MM.1S (cell line): ENCODE data around the gene ITPKC.

Experiments
- DNase-seq: peaks from one replicate; pipeline ENCODE4 v3.0.0-alpha.2; 2015
- H2AFZ ChIP-seq: fragments of 300-600 bp; sonication (generic); 2 replicates; pipeline ENCODE4 v1.6.0; 2016; ENCODE audit warnings: antibody characterized with exemption, low read length
- H3F3A ChIP-seq: fragments of 300-600 bp; sonication (generic); 2 replicates; pipeline ENCODE4 v1.6.1; 2016; ENCODE audit warnings: mild to moderate bottlenecking, antibody characterized with exemption, low read length, moderate library complexity, mixed read lengths; ENCODE audit not compliant: insufficient read depth
- H3K27ac ChIP-seq: fragments of 300-600 bp; sonication (generic); 2 replicates; pipeline ENCODE4 v1.5.1; 2016; ENCODE audit warnings: mild to moderate bottlenecking, low read length
- H3K27me3 ChIP-seq: fragments of 300-600 bp; sonication (generic); replicated peaks from 2 replicates; pipeline ENCODE4 v1.6.0; 2016; ENCODE audit warnings: low read length; ENCODE audit not compliant: insufficient read depth
- H3K36me3 ChIP-seq: fragments of 300-600 bp; sonication (generic); replicated peaks from 2 replicates; pipeline ENCODE4 v1.6.1; 2016; ENCODE audit warnings: mild to moderate bottlenecking, low read length, mixed read lengths; ENCODE audit not compliant: insufficient read depth
- H3K4me1 ChIP-seq: fragments of 300-600 bp; sonication (generic); 2 replicates; pipeline ENCODE4 v1.6.1; 2016; ENCODE audit warnings: low read length, mixed read lengths
- H3K4me2 ChIP-seq: fragments of 300-600 bp; sonication (generic); 2 replicates; pipeline ENCODE4 v1.6.0; 2016; ENCODE audit warnings: low read depth, low read length
- H3K4me3 ChIP-seq: fragments of 300-600 bp; sonication (generic); 2 replicates; pipeline ENCODE4 v1.5.1; 2016; ENCODE audit warnings: low read length, mixed read lengths
- H3K79me2 ChIP-seq: fragments of 300-600 bp; sonication (generic); 2 replicates; pipeline ENCODE4 v1.6.1; 2016; ENCODE audit warnings: mixed run types, low read length, mixed read lengths
- H3K9ac ChIP-seq: fragments of 300-600 bp; sonication (generic); 2 replicates; pipeline ENCODE4 v1.6.1; 2016; ENCODE audit warnings: low read length, mixed read lengths
- H3K9me2 ChIP-seq: fragments of 300-600 bp; sonication (generic); replicated peaks from 2 replicates; pipeline ENCODE4 v1.6.1; 2016; ENCODE audit warnings: mild to moderate bottlenecking, low read length, mixed read lengths; ENCODE audit not compliant: insufficient read depth
- H3K9me3 ChIP-seq: fragments of 300-600 bp; sonication (generic); replicated peaks from 2 replicates; pipeline ENCODE4 v1.6.1; 2016; ENCODE audit warnings: mild to moderate bottlenecking, low read length, mixed read lengths; ENCODE audit not compliant: insufficient read depth
- H4K20me1 ChIP-seq: fragments of 300-600 bp; sonication (generic); 2 replicates; pipeline ENCODE4 v1.6.1; 2016; ENCODE audit warnings: mild to moderate bottlenecking, low read length, moderate library complexity, mixed read lengths; ENCODE audit not compliant: insufficient read depth
- CTCF ChIP-seq: fragments of 300-600 bp; sonication (generic); IDR thresholded peaks from 2 replicates; pipeline ENCODE4 v1.5.1; 2016; ENCODE audit warnings: antibody characterized with exemption, low read length, mixed read lengths
- EZH2 ChIP-seq: fragments of 300-600 bp; sonication (generic); optimal IDR thresholded peaks from 2 replicates; pipeline ENCODE3; 2017; ENCODE audit warnings: low read depth, mild to moderate bottlenecking, antibody characterized with exemption, low read length, mixed read lengths
- EZH2phosphoT487 ChIP-seq: fragments of 300-600 bp; sonication (generic); IDR thresholded peaks from 2 replicates; pipeline ENCODE4 v1.6.1; 2018; ENCODE audit warnings: antibody characterized with exemption, low read length

ITPKC gene

GRCh38 chr19:40723661-40724254 lies 6.8 kb downstream of the ITPKC start:
- Histone ChIP-seq H3K27ac (no peak overlapping the region), H3F3A (no peaks in the 10 kb centered on the region), H3K9me3 (no peaks in the 10 kb centered on the region), H3K27me3 (no peaks in the 10 kb centered on the region), H4K20me1 (no peaks in the 10 kb centered on the region), H3K4me1 (peaks cover 6% of the 10 kb centered on the region), H3K4me2 (no peak overlapping the region), H3K9me2 (no peaks in the 10 kb centered on the region), H3K79me2 (peaks cover 4% of the 10 kb centered on the region; the same call in 1 of the 2 replicates), H2AFZ (no peak overlapping the region), H3K36me3 (no peaks in the 10 kb centered on the region), H3K4me3 (no peak overlapping the region), H3K9ac (no peak overlapping the region)
- DNase-seq = no peak
- TF ChIP-seq EZH2 (no peak), EZH2phosphoT487 (no peak), CTCF (no peak)

GRCh38 chr19:40724315-40724714 lies 7.4 kb downstream of the ITPKC start:
- TF ChIP-seq CTCF (no peak), EZH2 (no peak), EZH2phosphoT487 (no peak)
- H2AFZ ChIP-seq = no peak overlapping the region
- H3K79me2 ChIP-seq = no peaks in the 10 kb centered on the region
- no peak overlapping the region for H3K4me3 ChIP-seq
- DNase-seq = no peak
- H4K20me1 ChIP-seq = no peaks in the 10 kb centered on the region
- no peaks in the 10 kb centered on the region for H3K9me2 ChIP-seq
- no peaks in the 10 kb centered on the region for H3F3A ChIP-seq
- no peaks in the 10 kb centered on the region for H3K27me3 ChIP-seq
- H3K4me1 ChIP-seq = no peaks in the 10 kb centered on the region
- no peaks in the 10 kb centered on the region for H3K36me3 ChIP-seq
- H3K4me2 ChIP-seq = no peak overlapping the region
- H3K9ac ChIP-seq = no peak overlapping the region
- no peaks in the 10 kb centered on the region for H3K9me3 ChIP-seq
- H3K27ac ChIP-seq = no peak overlapping the region

- no peaks in the 10 kb centered on the region for H3K9me3 ChIP-seq
- H3F3A ChIP-seq = no peaks in the 10 kb centered on the region
- no peak overlapping the region for H2AFZ ChIP-seq
- no peaks in the 10 kb centered on the region for H3K9me2 ChIP-seq
- H3K36me3 ChIP-seq = no peaks in the 10 kb centered on the region
- no peaks in the 10 kb centered on the region for H4K20me1 ChIP-seq
- no peak overlapping the region for H3K4me2 ChIP-seq
- no peak overlapping the region for H3K27ac ChIP-seq
- DNase-seq = no peak
- no peaks in the 10 kb centered on the region for H3K27me3 ChIP-seq
- no peak overlapping the region for H3K4me3 ChIP-seq
- no peaks in the 10 kb centered on the region for H3K4me1 ChIP-seq
- TF ChIP-seq EZH2phosphoT487 (no peak), CTCF (no peak), EZH2 (no peak)
- no peak overlapping the region for H3K9ac ChIP-seq
- no peaks in the 10 kb centered on the region for H3K79me2 ChIP-seq
Observed at GRCh38 chr19:40724855-40725254, 7.9 kb downstream of the ITPKC start.
